ENCODE measurements around the gene ABCB8.

The ABCB8 gene

GRCh38 chr7:151083071-151083823, 55.0 kb downstream of the ABCB8 start, which contains the start of gene TMUB1:
Gene TMUB1 (minus strand): TSS chr7:151083493. CDS start chr7:151082563, 930 bp downstream.
- peaks cover 4% of the 10 kb centered on the region; the same call in 1 of the 2 replicates for H3K36me3 ChIP-seq (ENCODE audit: low read depth)
- peak within 1 kb of the TSS; percentile 87 for H3K27ac ChIP-seq (ENCODE audit: poor library complexity, severe bottlenecking)
- ATAC-seq (ENCODE audit: low read depth) (peak; percentile 26; the same call in 2 of the 3 replicates), DNase-seq (ENCODE audit: low spot score) (peak; percentile 83)
- no peak for TF ChIP-seq CTCF (IDR thresholded peaks at IDR 0.05; ENCODE audit: poor library complexity, severe bottlenecking)
- no peaks in the 10 kb centered on the region for H3K27me3 ChIP-seq (ENCODE audit: insufficient read depth, poor library complexity, severe bottlenecking)
- H3K9me3 ChIP-seq (ENCODE audit: severe bottlenecking) = no peaks in the 10 kb centered on the region
- peaks cover 8% of the 10 kb centered on the region for H3K4me1 ChIP-seq (ENCODE audit: insufficient read depth, poor library complexity, severe bottlenecking)
- peak within 1 kb of the TSS; percentile 96 for H3K4me3 ChIP-seq (ENCODE audit: severe bottlenecking)

GRCh38 chr7:151083824-151084160, 55.5 kb downstream of the ABCB8 start:
- H3K27me3 ChIP-seq (ENCODE audit: insufficient read depth, poor library complexity, severe bottlenecking) = no peaks in the 10 kb centered on the region
- H3K4me1 ChIP-seq (ENCODE audit: insufficient read depth, poor library complexity, severe bottlenecking) = peaks cover 8% of the 10 kb centered on the region
- peak overlapping the region; percentile 87 for H3K27ac ChIP-seq (ENCODE audit: poor library complexity, severe bottlenecking)
- peak overlapping the region; percentile 96 for H3K4me3 ChIP-seq (ENCODE audit: severe bottlenecking)
- no peaks in the 10 kb centered on the region for H3K9me3 ChIP-seq (ENCODE audit: severe bottlenecking)
- H3K36me3 ChIP-seq (ENCODE audit: low read depth) = peaks cover 4% of the 10 kb centered on the region; the same call in 1 of the 2 replicates
- TF ChIP-seq CTCF (IDR thresholded peaks at IDR 0.05; ENCODE audit: poor library complexity, severe bottlenecking) = no peak
- ATAC-seq (ENCODE audit: low read depth) (no peak), DNase-seq (ENCODE audit: low spot score) (no peak)

- H3K9me3 ChIP-seq (ENCODE audit: severe bottlenecking) = no peaks in the 10 kb centered on the region
- no peaks in the 10 kb centered on the region for H3K27me3 ChIP-seq (ENCODE audit: insufficient read depth, poor library complexity, severe bottlenecking)
- H3K4me1 ChIP-seq (ENCODE audit: insufficient read depth, poor library complexity, severe bottlenecking) = peaks cover 8% of the 10 kb centered on the region
- ATAC-seq (ENCODE audit: low read depth) = no peak
- H3K4me3 ChIP-seq (ENCODE audit: severe bottlenecking) = no peak overlapping the region
- H3K36me3 ChIP-seq (ENCODE audit: low read depth) = peaks cover 4% of the 10 kb centered on the region; the same call in 1 of the 2 replicates
- DNase-seq (ENCODE audit: low spot score) = no peak
- TF ChIP-seq CTCF (IDR thresholded peaks at IDR 0.05; ENCODE audit: poor library complexity, severe bottlenecking) = no peak
- peak overlapping the region; percentile 66 for H3K27ac ChIP-seq (ENCODE audit: poor library complexity, severe bottlenecking)
Observed at GRCh38 chr7:151085329-151085690, 57.1 kb downstream of the ABCB8 start.

GRCh38 chr7:151085691-151086620, 57.7 kb downstream of the ABCB8 start, which contains the start of gene AGAP3:
Gene AGAP3 (plus strand): TSS chr7:151086475. CDS start chr7:151086742, 267 bp downstream.
- Histone ChIP-seq H3K9me3 (ENCODE audit: severe bottlenecking) (no peaks in the 10 kb centered on the region), H3K36me3 (ENCODE audit: low read depth) (peaks cover 7% of the 10 kb centered on the region), H3K4me1 (ENCODE audit: insufficient read depth, poor library complexity, severe bottlenecking) (peaks cover 8% of the 10 kb centered on the region), H3K4me3 (ENCODE audit: severe bottlenecking) (peak within 1 kb of the TSS; percentile 82), H3K27me3 (ENCODE audit: insufficient read depth, poor library complexity, severe bottlenecking) (no peaks in the 10 kb centered on the region), H3K27ac (ENCODE audit: poor library complexity, severe bottlenecking) (peak within 1 kb of the TSS; percentile 66)
- DNase-seq (ENCODE audit: low spot score) = peak; percentile 78
- no peak for TF ChIP-seq CTCF (IDR thresholded peaks at IDR 0.05; ENCODE audit: poor library complexity, severe bottlenecking)
- ATAC-seq (ENCODE audit: low read depth) = peak; percentile 42
